Dendritic cell treated with granulocyte-macrophage colony-stimulating factor and Interleukin-4, amounts not matched to agents 40 ng/mL and 50 ng/mL, for 4 days (primary cell): Measurements from ENCODE around the gene CAPN11.
A peak's percentile ranks its signal among the peaks of the same experiment; 100 is the strongest.

Experiments used
- H3K27ac Mint-ChIP-seq: one replicate; pipeline ENCODE4 v1.8.0; 2022; ENCODE audit warnings: mild to moderate bottlenecking, mixed read lengths
- H3K27me3 Mint-ChIP-seq: one replicate; pipeline ENCODE4 v1.8.0; 2022; ENCODE audit warnings: mild to moderate bottlenecking, mixed read lengths
- H3K36me3 Mint-ChIP-seq: one replicate; pipeline ENCODE4 v1.8.0; 2022; ENCODE audit warnings: low read depth, mixed read lengths
- H3K4me1 Mint-ChIP-seq: one replicate; pipeline ENCODE4 v1.8.0; 2022; ENCODE audit warnings: low read depth, mixed read lengths
- H3K4me3 Mint-ChIP-seq: one replicate; pipeline ENCODE4 v1.8.0; 2022; ENCODE audit warnings: mild to moderate bottlenecking, moderate library complexity, mixed read lengths
- H3K9me3 Mint-ChIP-seq: one replicate; pipeline ENCODE4 v1.8.0; 2022; ENCODE audit warnings: mixed read lengths
- intact Hi-C: fragments of 100-400 bp; cut with micrococcal nuclease; formaldehyde crosslinking; loops from one replicate; pipeline ENCODE4 v1.15.0; 2022

The CAPN11 gene

DNA sequence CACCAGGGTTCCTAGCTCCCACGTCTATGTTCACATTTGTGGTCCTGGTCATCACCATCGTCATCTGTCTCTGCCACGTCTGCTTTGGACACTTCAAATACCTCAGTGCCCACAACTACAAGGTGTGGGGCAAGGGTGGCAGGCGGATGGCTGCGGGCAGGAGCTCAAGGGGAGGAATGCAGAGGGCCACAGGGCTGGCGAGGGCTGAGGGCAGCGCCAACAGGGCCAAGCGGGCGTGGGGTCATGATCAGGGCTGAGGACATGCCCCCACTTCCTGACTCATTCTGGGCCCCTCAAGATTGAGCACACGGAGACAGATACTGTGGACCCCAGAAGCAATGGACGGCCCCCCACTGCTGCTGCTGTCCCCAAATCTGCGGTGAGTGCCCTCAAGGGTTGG lies 4.6 kb upstream of the CAPN11 start:
- Mint-ChIP-seq H3K27ac (no peak overlapping the region), H3K36me3 (peaks cover 46% of the 10 kb centered on the region), H3K4me3 (no peak overlapping the region), H3K27me3 (no peaks in the 10 kb centered on the region), H3K4me1 (peaks cover 16% of the 10 kb centered on the region), H3K9me3 (no peaks in the 10 kb centered on the region)
- intact Hi-C loops, result loop anchor here (5.0 kb wide), 1 partner anchor 183 kb away; no protein-coding TSS in a partner anchor

DNA sequence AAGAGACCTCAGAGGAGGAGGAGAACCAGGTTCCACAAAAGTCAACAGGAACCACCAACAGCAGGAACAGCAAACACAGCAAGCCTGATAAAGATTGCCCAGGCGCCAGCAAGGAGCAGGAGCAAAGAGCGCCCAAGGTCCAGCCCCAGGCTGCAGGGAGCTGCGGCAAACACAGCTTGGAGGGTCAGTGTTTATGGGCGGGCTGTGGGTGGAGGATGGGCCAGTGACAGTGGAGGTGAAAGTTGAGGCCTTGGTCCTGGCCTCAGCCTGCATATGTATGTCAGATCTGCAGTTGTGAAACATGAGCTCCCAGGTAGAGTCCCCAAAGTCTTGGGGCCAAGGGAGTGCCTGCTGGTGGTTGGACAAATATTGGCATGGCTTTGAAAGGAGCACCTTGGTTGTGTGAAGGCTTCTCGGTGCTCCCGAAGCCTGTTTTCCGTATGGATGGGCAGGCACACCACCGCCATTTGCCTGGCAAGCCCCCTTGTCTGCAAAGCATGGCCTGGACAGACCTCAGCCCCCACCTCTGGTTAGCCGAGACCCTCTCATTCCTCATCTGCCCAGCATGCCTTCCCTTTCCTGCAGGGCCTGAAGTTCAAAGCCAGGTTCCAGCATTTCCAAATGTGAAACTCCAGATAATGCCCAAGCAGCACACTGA lies 2.0 kb upstream of the CAPN11 start:
- H3K9me3 Mint-ChIP-seq, result no peaks in the 10 kb centered on the region
- no peak overlapping the region for H3K27ac Mint-ChIP-seq
- peaks cover 14% of the 10 kb centered on the region for H3K4me1 Mint-ChIP-seq
- no peaks in the 10 kb centered on the region for H3K27me3 Mint-ChIP-seq
- H3K4me3 Mint-ChIP-seq, result no peak overlapping the region
- peaks cover 29% of the 10 kb centered on the region for H3K36me3 Mint-ChIP-seq
- intact Hi-C loops, result no loop called here

DNA sequence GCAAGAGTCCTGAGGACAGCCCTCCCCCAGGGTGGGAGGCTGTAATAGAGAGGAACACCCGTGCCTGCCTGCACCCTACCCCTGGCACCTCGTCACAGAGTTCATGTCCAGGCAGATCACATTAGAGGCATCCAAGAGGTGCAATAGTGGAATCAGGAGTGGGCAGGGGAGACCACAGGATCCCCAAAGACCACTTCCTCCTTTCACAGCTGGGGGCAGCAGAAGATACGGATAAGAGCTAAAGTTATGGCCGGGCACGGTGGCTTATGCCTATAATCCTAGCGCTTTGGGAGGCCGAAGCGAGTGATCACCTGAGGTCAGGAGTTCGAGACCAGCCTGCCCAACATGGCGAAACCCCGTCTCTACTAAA lies 1.5 kb upstream of the CAPN11 start:
- peaks cover 29% of the 10 kb centered on the region for H3K36me3 Mint-ChIP-seq
- H3K4me1 Mint-ChIP-seq, result peaks cover 12% of the 10 kb centered on the region
- no peaks in the 10 kb centered on the region for H3K9me3 Mint-ChIP-seq
- H3K27ac Mint-ChIP-seq, result no peak overlapping the region
- no peaks in the 10 kb centered on the region for H3K27me3 Mint-ChIP-seq
- intact Hi-C loops, result no loop called here
- H3K4me3 Mint-ChIP-seq, result no peak overlapping the region

DNA sequence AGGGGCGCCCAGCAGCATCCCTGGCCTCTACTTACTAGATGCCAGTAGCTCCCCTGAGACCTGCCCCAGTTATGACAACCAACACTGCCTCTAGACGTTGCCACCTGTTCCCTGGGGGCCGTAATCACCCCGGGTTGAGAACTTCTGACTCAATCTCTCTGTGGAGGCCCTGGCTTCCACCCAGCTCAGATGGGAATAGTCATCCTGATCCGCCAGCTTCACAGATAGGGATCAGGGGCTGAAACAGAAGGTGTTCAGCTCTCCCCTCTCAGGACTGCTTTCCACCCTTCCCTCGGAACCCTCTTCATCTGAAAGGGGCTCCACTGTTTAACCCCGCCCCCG lies 3.3 kb downstream of the CAPN11 start:
- H3K4me1 Mint-ChIP-seq, result peaks cover 7% of the 10 kb centered on the region
- H3K27me3 Mint-ChIP-seq, result peaks cover 13% of the 10 kb centered on the region
- intact Hi-C loops, result no loop called here
- no peak overlapping the region for H3K4me3 Mint-ChIP-seq
- no peaks in the 10 kb centered on the region for H3K9me3 Mint-ChIP-seq
- H3K27ac Mint-ChIP-seq, result no peak overlapping the region
- H3K36me3 Mint-ChIP-seq, result no peaks in the 10 kb centered on the region

DNA sequence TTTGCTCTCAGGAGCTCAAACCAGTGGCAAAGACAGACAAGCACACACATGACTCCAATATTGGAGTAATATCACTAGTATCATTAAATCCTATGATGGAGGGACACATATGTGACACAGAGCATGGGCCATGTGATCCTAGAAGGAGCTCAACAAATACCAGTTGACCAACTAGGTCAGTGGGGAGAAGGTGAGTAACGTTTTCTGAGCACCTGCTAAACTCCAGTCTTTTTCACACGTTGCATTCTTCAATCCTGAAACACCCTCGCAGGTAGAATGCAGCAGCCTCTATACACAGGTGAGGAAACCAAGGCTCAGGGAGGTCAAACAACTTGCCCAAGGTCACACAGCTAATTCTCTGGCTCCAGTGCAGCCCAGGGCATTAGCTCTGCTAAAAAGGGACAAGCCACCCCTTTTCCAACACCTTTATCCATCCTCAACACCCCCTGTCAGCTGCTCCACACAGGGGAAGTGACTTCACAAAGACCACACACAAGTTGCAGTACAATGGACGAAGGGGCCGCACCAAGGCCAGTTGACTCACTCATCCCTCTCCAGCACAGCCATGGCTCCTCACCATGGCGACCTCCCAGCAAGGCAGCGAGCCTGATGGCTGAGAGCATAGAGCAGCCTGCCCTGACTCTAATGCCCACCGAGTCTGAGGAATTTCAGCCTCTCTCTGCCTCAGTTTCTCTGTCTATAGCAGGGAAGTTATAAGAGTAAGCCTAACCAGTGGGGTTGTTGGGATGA lies 4.4 kb downstream of the CAPN11 start:
- Mint-ChIP-seq H3K27ac (no peak overlapping the region), H3K9me3 (no peaks in the 10 kb centered on the region), H3K27me3 (peaks cover 16% of the 10 kb centered on the region), H3K4me1 (peaks cover 10% of the 10 kb centered on the region), H3K36me3 (no peaks in the 10 kb centered on the region), H3K4me3 (no peak overlapping the region)
- intact Hi-C loops, result no loop called here

DNA sequence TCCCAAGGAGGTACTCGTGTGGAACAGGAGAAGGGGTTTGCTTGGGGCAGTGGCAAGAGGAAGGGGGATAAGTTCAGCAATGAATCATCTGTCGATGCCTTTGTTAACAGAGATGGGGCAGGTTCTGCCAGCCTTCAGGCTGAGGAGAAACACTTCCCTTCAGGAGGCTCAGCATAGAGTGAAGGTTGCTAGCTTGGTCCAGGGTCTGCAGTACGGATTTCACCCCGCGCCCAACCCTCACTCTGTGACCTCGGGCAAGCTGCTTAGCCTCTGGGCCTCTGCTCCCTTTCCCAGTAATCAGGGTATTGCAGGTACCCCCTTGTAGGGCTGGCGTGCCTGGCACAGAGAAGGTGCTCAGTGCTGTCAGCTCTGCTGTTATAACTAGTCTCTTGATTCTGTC lies 7.5 kb downstream of the CAPN11 start:
- Mint-ChIP-seq H3K27me3 (peaks cover 23% of the 10 kb centered on the region), H3K4me1 (peaks cover 10% of the 10 kb centered on the region), H3K27ac (no peak overlapping the region), H3K9me3 (no peaks in the 10 kb centered on the region), H3K4me3 (no peak overlapping the region), H3K36me3 (no peaks in the 10 kb centered on the region)
- intact Hi-C loops, result no loop called here

DNA sequence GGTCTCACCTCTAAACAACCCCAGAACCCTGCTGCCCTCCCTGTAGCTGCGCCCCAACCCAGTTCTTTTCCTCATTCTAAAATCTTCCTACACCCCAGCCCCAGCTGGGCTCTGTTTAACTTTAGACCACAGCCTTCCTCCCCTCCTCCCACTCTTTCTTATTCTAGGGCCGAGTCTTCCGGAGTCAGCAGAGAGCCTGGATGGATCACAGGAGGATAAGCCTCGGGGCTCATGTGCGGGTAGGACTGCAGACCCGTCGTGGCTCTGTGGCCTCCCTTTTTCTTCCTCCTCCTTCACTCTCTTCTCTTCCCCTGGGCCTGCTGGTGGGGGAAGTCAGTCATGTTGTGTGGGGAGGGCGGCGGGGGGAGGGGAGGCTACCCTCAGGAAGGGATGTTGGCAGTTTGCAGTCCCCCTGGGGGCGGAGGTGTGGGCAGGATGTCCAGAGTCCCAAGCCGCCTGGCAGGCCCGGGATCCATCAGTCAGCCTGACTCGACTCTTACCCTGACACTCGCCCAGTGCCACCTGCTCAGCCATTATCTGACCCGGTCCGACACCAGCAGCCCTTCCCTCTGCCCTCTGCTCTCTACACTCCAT lies 8.1 kb downstream of the CAPN11 start:
- H3K36me3 Mint-ChIP-seq, result no peaks in the 10 kb centered on the region
- no peak overlapping the region for H3K4me3 Mint-ChIP-seq
- H3K4me1 Mint-ChIP-seq, result peaks cover 10% of the 10 kb centered on the region
- no peaks in the 10 kb centered on the region for H3K9me3 Mint-ChIP-seq
- peaks cover 24% of the 10 kb centered on the region for H3K27me3 Mint-ChIP-seq
- no peak overlapping the region for H3K27ac Mint-ChIP-seq
- intact Hi-C loops, result no loop called here

DNA sequence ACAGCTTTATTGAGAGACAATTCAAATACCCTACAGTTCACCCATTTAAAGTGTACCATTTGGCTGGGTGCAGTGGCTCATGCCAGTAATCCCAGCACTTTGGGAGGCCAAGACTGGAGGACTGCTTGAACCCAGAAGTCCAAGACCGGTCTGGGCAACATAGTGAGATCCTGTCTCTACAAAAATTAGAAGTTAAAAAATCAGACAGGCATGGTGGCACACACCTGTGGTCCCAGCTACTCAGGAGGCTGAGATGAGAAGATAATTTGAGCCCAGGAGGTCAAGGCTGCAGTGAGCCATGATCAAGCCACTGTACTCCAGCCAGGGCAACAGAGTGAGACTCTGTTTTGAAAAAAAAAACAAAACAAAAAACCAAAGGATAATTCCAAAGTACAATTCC lies 8.9 kb downstream of the CAPN11 start:
- no peak overlapping the region for H3K27ac Mint-ChIP-seq
- H3K4me3 Mint-ChIP-seq, result no peak overlapping the region
- H3K36me3 Mint-ChIP-seq, result no peaks in the 10 kb centered on the region
- peaks cover 17% of the 10 kb centered on the region for H3K4me1 Mint-ChIP-seq
- H3K27me3 Mint-ChIP-seq, result peaks cover 23% of the 10 kb centered on the region
- intact Hi-C loops, result no loop called here
- H3K9me3 Mint-ChIP-seq, result no peaks in the 10 kb centered on the region

DNA sequence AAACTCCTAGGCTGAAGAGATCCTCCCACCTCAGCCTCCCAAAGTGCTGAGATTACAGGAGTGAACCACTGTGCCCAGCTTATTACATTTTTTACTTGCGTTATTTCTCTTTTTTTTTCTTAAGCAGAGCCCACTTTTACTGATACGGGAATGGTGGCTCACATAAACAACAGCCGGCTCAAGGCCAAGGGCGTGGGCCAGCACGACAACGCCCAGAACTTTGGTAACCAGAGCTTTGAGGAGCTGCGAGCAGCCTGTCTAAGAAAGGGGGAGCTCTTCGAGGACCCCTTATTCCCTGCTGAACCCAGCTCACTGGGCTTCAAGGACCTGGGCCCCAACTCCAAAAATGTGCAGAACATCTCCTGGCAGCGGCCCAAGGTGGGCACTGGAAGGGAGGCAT lies 10.5 kb downstream of the CAPN11 start:
- Mint-ChIP-seq H3K4me3 (no peak overlapping the region), H3K27ac (no peak overlapping the region), H3K36me3 (no peaks in the 10 kb centered on the region), H3K27me3 (peaks cover 27% of the 10 kb centered on the region), H3K9me3 (no peaks in the 10 kb centered on the region), H3K4me1 (peaks cover 22% of the 10 kb centered on the region)
- intact Hi-C loops, result no loop called here

DNA sequence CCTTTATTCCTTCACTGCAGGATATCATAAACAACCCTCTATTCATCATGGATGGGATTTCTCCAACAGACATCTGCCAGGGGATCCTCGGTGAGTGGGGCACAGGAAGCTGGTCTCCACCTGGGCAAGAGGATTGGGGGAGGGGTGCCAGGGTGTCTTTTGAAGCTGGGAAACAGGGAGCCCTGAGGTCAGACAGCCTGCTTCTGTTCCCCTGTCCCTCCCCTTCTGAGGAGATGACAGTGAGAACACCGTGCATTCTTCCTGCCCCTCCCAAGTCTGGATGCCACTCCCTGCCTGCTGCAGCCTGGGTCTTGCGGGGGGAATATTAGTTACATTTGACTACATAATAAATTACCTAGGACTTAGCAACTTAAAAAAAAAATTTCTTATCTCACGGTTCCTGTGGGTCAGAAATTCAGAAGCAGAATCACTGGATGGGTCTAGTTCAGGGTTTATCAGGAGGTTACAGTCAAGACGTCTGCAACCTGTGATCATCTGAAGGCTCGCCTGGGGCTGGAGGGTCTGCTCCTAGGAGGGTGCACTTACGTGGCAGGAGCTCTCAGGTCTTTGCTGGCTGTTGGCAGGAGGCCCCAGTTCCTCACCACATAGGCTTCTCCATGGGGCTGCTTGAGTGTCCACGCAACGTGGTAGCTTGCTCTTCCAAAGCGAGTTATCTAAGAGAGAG lies 11.4 kb downstream of the CAPN11 start:
- intact Hi-C loops, result no loop called here
- Mint-ChIP-seq H3K36me3 (no peaks in the 10 kb centered on the region), H3K4me1 (peaks cover 22% of the 10 kb centered on the region), H3K27me3 (peaks cover 24% of the 10 kb centered on the region), H3K9me3 (no peaks in the 10 kb centered on the region), H3K27ac (no peak overlapping the region), H3K4me3 (no peak overlapping the region)

DNA sequence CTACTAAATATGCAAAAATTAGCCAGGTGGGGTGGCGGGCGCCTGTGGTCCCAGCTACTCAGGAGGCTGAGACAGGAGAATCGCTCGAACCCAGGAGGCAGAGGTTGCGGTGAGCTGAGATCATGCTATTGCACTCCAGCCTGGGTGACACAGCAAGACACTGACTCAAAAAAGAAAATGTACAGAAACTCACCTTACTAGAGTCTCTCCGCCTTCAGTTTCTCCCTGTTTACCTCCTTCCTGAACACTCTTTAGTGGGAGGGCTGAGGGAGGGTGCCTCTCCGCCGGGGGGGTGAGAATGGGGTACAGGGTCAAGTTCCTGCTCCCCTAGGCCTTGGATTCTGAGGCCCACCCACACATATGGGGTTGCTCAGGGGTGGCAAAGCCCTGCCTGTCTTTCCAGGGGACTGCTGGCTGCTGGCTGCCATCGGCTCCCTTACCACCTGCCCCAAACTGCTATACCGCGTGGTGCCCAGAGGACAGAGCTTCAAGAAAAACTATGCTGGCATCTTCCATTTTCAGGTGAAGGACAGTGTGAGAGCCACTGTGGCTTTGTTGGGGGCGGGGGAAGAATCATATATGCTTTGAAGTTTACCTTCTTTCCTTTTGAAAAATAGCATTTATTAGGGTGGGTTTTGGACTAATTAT lies 13.4 kb downstream of the CAPN11 start:
- no peaks in the 10 kb centered on the region for H3K9me3 Mint-ChIP-seq
- no peak overlapping the region for H3K4me3 Mint-ChIP-seq
- H3K4me1 Mint-ChIP-seq, result peaks cover 25% of the 10 kb centered on the region
- peaks cover 23% of the 10 kb centered on the region for H3K27me3 Mint-ChIP-seq
- H3K36me3 Mint-ChIP-seq, result no peaks in the 10 kb centered on the region
- intact Hi-C loops, result loop anchor here (1.0 kb wide), 3 partner anchors 66 to 166 kb away; no protein-coding TSS in a partner anchor
- no peak overlapping the region for H3K27ac Mint-ChIP-seq

DNA sequence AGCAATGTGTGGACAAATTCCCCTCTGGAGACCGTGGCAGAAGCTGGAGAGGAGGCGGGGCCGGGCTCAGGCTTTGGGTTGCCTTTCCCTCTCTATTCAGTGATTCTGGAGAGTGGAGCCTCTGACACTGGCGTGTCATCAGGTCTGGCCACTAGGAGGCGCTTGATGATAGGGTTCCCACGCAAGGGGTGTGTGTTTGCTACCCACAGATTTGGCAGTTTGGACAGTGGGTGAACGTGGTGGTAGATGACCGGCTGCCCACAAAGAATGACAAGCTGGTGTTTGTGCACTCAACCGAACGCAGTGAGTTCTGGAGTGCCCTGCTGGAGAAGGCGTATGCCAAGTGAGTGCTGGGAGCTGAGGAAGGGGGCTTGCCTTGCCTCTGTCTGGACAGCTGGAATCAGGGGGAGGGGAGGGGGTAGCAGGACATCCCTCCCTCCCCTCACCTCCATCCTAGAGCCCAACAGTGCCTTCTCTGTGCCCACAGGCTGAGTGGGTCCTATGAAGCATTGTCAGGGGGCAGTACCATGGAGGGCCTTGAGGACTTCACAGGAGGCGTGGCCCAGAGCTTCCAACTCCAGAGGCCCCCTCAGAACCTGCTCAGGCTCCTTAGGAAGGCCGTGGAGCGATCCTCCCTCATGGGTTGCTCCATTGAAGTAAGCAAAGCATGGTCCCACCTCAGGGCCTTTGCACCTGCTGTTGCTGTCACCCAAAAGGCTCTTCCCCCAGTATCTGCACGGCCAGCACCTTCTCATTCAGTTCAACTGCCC lies 14.3 kb downstream of the CAPN11 start:
- Mint-ChIP-seq H3K27me3 (peaks cover 26% of the 10 kb centered on the region), H3K36me3 (no peaks in the 10 kb centered on the region), H3K4me3 (no peak overlapping the region), H3K4me1 (peaks cover 28% of the 10 kb centered on the region), H3K9me3 (no peaks in the 10 kb centered on the region), H3K27ac (no peak overlapping the region)
- intact Hi-C loops, result loop anchor here (1.0 kb wide), 3 partner anchors 65 to 165 kb away; no protein-coding TSS in a partner anchor

DNA sequence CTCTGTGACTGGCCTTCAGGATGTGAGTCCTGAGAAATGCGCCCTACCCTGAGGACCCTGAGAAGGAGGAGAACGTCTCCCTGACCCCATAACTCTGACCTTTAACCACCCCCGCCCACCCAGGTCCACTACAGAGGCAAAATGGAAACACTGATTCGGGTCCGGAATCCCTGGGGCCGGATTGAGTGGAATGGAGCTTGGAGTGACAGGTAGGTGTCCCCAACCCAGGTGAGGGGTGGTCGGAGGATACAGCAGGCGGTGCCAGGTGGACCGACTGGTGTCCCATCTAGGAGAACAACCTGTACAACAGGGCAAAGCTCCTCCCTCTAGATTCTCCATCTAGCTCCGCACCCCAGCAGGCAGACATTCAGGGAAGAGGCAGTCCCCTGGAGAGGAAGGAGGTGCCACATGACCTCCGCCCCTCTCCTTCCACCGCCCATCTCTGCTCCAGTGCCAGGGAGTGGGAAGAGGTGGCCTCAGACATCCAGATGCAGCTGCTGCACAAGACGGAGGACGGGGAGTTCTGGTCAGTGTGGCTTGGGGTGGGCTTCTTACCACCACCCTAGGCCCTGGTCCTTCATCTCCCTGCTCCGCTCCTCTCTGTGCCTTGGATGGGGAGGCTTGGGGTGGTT lies 17.6 kb downstream of the CAPN11 start:
- peaks cover 28% of the 10 kb centered on the region for H3K4me1 Mint-ChIP-seq
- no peaks in the 10 kb centered on the region for H3K36me3 Mint-ChIP-seq
- peak overlapping the region; percentile 52 for H3K4me3 Mint-ChIP-seq
- no peak overlapping the region for H3K27ac Mint-ChIP-seq
- no peaks in the 10 kb centered on the region for H3K9me3 Mint-ChIP-seq
- intact Hi-C loops, result no loop called here
- peaks cover 20% of the 10 kb centered on the region for H3K27me3 Mint-ChIP-seq
